Hepatocyte (in vitro differentiated cells): ENCODE measurements around the gene GRHL1.

Experiments
- EZH2 ChIP-seq: fragments of 200-600 bp; sonication (generic); IDR thresholded peaks from 2 replicates; pipeline ENCODE4 v1.6.1; 2016; ENCODE audit warnings: antibody characterized with exemption, mild to moderate bottlenecking, borderline replicate concordance
- TF ChIP-seq, protein P1 (sequence below): fragments of 200-600 bp; sonication (generic); IDR thresholded peaks from 2 replicates; pipeline ENCODE4 v1.5.1; 2016; ENCODE audit warnings: antibody characterized with exemption, mild to moderate bottlenecking; ENCODE audit not compliant: poor library complexity

GRCh38 chr2:10038123-10038522 is 86.6 kb downstream of the GRHL1 start:
- TF ChIP-seq, protein P1, sequence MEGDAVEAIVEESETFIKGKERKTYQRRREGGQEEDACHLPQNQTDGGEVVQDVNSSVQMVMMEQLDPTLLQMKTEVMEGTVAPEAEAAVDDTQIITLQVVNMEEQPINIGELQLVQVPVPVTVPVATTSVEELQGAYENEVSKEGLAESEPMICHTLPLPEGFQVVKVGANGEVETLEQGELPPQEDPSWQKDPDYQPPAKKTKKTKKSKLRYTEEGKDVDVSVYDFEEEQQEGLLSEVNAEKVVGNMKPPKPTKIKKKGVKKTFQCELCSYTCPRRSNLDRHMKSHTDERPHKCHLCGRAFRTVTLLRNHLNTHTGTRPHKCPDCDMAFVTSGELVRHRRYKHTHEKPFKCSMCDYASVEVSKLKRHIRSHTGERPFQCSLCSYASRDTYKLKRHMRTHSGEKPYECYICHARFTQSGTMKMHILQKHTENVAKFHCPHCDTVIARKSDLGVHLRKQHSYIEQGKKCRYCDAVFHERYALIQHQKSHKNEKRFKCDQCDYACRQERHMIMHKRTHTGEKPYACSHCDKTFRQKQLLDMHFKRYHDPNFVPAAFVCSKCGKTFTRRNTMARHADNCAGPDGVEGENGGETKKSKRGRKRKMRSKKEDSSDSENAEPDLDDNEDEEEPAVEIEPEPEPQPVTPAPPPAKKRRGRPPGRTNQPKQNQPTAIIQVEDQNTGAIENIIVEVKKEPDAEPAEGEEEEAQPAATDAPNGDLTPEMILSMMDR, result no peak
- TF ChIP-seq EZH2, result no peak
